NCI-H524 treated with DMSO at 0.1 percent for 48 hours (cell line): ENCODE results near the gene AK5.

ENCODE experiments used
- DNase-seq: peaks from one replicate; lab custom pipeline; 2025; lab: John Stamatoyannopoulos, UW

The AK5 gene

DNA sequence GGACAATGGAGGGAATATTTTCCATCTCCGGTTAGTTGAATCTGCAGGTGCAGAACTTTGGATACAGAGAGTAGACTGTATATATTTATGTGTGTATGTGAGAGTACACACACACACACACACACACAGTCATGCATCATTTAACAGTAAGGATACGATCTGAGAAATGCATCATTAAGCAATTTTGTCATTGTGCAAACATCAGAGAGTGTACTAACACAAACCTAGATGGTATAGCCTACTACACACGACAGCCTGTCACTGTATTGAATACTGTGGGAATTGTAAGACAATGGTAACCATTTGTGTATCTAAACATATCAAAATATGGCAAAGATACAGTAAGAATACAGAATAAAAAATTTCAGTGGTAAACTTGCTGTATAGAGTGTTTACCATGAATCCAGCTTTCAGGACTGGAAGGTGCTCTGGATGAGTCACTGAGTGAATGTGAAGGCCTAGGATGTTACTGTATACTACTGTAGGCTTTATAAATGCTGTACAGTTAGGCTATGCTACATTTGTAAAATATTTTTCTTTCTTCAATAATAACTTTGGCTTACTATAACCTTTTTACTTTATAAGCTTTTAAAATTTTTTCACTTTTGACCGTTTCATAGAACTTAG is 262.1 kb downstream of the AK5 start:
- DNase-seq = no peak

DNA sequence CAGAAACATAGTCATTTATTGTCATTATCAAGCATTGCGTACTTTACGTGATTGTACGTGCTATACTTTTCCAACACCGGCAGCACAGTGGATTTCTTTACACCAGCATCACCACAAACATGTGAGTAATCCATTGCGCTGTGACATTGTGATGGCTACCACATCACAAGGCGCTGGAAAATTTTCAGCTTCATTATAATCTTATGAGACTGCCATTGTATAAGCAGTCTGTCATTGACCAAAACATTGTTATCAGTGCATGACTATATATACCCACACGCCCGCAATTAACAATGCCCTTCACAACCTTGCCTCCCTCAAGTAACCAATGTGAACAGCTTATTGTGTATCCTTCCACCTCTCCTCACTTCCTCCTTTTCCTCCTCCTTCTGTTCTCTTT is 263.0 kb downstream of the AK5 start:
- DNase-seq = no peak

DNA sequence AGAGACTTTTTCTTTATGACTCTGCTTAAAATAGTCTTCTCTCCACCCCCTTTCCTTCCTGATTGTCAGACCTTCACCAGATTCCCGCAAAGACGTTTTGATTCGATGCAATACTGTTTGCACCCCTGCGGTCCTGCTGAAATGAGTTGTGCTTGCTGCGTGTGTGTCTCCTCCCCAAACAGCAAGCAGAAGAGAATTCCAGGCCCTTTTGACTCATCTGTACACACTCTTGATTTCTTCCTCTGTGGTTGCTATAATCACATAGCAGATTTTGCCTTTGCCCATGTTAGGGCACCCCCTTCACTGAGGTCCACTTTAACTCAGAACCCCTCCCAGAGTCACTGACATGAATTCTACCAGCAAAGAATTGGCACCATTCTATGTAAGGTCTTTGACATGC is 264.2 kb downstream of the AK5 start:
- DNase-seq = no peak

DNA sequence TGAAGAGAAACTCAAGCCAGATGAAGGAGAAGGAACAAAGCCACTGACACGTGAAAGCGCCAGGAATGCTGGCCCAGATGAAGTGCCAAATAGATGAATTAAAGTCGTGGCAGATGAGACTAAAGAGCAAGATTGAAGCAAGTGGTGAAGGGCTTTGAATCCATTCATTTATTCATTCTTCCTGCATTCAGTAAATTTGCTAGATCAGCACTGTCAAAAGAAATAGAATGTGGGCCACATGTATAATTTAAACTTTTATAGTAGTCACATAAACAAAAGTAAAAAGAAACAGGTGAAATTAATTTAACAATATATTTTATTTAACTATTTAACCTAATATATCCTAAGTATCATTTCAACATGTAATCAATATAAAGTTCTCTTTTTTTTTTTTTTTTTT is 265.1 kb downstream of the AK5 start:
- no peak for DNase-seq

DNA sequence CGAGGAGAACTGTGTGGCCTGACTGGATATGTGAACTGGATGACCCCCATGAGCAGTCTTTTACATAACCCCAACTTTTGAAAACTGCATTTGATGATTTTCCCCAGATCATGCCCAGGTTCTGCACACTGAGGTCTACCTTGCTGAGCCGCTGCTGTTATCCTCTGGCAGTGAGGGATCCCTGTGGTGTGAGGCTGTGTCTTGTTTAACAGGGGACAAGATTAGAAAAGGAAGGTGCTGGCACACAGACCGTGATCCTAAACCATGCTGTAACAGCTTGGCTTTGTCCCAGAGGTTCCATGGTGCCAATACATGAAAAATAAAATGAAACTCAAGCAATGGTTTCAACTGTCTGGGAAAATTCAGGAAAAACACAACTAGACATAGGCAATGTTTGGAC is 266.5 kb downstream of the AK5 start:
- no peak for DNase-seq

DNA sequence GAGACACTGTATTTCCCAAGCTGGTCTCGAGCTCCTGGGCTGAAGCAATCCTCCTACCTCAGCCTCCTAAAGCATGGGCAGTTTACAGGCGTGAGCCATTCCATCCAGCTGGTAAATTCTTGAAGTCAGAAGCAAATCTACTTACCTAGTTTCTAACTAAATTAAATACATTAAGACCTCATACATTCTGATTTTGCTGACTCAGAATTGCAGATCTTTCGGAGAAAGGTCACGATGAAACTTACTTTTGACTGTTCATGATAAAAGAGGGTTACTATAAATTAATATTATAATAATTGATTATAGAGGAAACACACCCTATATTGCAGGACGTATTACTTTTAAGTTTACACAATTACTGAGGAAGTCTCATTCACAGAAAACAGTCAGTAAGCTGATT is 268.3 kb downstream of the AK5 start:
- DNase-seq = no peak

DNA sequence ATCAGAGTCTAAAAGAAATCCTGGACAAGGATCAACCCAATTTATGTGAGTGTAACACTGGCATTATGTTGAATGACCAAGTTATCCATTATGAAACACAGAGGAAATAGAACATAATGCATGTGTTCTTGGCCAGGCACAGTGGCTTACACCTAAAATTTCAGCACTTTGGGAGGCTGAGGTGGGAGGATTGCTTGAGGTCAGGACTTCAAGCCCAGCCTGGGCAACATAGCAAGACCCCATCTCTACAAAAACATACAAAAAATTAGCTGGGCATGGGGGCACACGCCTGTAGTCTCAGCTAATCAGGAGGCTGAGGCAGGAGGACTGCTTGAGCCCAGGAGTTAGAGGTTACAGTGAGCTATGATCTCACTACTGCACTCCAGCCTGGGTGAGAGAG is 270.8 kb downstream of the AK5 start:
- no peak for DNase-seq

DNA sequence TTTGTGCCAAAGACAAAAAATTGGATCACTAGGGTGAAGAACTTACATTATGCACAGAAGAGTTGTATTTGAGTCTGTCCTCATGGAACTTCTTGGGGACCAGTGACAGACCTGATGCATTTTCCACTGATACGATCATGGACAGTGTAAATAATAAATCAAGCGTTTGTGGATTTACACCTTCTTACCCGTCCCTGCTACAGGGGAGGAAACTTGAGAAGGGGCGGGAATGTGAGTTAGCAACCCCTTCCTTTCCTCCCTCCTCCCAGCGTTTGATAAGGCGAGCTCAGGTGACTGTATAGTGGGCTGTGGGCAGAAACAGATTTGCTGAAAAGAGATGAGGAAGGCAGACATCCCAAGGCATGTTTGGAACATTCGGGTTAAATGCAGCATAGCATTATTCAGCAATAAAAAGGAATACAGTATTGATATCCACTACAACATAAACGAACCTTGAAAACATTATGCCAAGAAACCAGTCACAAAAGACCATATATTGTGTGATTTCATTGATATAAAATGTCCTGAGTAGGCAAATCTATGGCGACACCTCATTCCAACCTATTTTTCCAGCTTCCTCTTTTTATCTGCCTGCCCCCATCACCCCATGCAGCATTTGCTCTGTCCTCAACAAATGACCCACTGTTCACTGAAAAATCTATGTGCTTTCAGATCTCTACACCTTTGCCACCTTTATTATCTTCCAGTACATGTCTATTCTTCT is 271.9 kb downstream of the AK5 start:
- DNase-seq = no peak

DNA sequence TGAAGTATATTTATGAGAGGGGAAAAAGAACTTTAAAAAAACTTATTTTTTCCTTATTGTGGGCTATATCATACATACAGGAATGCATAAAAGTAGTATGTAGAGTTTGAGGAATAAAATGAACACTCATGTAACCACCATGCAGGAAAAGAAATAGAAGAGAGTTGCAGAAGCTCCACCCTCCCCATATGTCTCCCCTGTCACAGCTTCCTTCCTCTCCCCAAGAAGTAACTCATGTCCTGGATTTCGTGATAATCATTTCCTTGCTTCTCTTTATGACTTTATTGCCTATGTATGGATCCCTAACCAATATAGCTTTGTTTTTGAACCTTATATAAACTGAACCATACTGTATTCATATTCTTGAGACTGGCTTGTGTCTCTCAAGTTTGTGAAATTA is 274.2 kb downstream of the AK5 start:
- no peak for DNase-seq

DNA sequence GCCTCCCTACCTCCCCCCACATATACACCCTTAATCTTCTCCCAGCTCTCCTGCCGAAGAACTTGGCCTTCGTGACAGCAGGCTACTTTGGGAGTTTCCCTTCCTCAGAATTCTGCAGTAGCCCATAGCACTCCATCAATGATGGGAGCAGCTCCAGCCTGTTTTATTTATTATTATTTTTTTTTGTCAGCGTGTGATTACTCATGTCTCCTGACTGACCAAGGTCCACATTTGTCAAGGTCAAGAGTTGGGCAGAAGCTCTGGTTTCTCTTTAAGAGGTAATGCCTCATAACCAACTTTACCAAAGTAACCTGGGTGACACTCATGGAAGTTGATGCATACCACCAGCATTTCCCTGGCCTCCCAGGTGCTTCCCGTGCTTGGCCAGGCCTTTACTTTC is 275.2 kb downstream of the AK5 start:
- DNase-seq = no peak

DNA sequence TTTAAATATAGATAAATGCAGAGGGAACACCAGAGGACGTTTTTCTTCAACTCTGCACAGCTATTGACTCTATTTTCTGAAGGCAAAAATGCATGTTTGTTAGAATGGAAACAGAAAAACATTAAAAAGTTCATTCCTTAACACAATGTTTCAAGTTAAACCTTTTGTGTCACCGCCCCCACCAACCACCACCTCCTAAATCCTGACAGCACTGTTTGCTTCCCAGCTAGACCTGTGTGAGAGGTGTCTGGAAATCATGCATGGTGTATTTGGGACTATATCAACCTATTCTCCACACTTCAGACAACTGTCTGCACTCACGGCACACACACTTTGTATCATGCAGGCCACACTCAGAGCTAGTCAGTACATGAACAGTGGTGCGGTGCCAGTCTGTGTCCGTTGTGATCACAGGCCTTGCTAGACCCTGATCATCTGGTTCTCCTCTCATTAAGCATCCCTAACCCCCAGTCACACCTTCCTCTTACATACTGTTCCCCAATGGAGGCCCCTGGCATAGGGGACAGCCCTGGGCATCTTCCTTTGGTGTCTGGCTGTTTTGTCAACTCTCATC is 276.9 kb downstream of the AK5 start:
- DNase-seq = no peak

DNA sequence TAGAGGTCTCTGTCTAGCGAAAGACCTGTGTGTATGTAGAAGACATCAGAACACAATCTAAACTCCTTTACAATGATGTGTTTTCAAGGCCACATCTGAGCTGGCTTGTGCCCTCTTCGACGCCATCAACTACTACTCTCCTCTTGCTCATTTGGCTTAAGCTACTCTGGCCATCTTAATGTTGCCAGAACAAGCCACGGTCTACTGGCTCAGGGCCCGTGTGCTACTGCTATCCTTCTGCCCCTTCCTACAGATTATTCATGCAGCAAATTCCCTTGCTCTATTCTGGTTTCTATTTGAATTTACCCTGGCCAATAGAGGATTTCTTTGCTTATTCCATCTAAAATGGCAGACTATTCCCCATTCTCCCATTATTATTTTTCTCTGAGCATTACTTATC is 278.9 kb downstream of the AK5 start:
- no peak for DNase-seq

DNA sequence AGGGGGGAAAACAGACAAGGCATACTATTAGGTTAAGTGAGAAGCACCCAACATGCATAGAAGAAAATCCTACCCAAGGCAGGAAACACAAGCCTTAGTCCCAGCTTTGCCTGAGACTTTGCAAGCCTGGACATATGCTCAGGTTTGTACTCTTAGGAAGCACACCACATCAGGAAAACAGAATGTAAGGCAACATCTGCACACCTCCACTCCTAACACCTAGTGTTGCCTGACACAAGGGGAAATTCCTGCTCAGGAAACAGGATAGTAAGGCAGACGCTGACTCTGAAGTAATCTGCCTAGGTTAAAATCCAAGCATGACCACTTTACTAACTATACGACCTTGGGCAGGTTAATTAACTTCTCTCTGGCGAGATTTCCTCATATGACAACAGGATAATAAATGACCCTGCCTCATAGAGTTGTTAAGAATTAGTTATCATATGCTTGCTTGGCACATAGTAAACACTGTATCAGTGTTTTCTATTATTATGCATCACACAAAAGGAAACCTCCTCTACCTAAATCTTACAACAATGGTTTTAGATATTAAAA is 280.9 kb downstream of the AK5 start:
- DNase-seq = no peak

DNA sequence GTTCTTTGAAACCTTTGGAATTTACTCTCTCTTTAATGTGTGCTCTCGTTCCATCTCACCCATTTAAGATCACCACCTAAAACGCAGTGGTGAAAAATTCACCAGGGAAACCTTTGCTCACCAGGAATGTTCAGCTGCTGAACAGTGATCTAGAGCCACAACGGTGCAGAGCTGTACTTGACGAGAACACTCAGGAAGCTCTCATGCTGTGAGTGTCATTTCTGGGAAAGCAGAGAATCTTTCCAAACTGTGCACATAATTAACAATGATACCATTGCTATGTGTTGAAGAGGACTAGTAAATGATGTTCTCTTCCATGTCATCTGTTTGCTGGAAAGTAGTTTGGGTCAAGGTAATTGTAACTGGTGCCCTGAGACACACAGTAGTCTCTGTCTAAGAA is 283.5 kb downstream of the AK5 start:
- DNase-seq = no peak

DNA sequence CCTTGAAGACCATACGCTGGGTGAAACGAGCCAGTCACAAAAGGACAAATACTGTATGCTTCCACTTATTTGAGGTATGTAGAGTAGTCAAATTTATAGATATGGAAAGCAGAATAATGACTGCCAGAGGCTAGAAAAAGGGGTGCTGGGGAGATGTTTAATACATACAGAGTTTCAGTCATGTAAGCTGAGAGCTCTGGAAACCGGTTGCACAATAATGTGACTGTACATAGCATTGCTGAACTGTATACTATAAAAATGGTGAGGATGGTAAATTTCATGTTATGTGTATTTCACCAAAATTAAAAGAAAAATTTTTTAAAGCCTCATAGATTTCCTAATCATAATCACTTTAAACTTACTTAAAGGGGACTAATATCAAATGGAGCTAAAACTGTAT is 289.8 kb downstream of the AK5 start:
- DNase-seq = no peak

DNA sequence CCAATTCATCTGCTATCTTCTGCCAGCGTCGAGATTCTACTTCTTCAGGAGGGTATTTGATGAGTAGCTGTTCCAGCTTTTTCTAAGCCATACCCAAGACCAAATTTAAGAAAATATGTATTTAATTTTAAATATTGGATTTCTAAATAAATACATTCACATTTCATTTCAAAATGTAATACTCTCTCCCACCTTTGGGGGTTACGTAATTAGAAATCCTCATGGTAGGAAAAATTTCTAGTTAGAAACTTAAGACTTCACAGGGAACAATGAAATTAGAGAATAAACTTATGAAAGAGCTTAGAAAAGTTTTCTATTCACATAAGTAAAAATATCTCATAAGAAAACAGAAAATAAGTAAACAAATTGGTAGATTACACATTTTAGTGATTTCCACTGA is 297.7 kb downstream of the AK5 start:
- DNase-seq = no peak

DNA sequence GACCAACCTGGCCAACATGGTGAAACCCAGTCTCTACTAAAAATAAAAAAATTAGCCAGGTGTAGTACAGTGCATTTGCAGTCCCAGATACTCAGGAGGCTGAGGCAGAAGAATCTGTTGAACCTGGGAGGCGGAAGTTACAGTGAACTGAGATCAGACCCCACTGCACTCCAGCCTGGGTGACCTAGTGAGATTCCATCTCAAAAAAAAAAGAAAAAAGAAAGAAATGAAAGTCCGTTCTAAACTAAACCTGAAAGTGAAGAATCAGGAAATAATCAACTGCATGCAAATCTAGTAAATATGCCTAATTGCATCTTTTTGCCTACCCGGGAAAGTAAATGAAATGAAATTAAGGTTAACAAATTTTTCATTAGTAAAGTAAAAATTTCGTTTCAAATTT is 301.1 kb downstream of the AK5 start:
- no peak for DNase-seq

DNA sequence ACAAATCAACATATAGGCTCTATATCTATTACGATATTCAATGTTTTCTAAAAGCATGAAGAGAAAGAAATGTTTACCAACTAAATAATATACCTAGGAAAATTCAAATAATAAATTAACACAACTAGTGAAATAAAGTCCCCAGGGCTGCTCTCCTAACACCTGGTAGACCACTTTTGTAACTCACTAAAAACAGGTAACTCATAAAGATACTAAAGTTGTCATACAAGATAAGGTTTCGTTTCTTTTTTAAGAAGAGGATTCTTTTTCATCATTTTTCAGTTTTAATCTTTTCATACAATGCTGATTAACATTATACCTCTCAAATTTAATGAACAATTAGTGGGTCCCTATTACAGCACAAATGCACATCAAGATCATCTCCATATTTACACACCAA is 301.7 kb downstream of the AK5 start:
- DNase-seq = no peak

DNA sequence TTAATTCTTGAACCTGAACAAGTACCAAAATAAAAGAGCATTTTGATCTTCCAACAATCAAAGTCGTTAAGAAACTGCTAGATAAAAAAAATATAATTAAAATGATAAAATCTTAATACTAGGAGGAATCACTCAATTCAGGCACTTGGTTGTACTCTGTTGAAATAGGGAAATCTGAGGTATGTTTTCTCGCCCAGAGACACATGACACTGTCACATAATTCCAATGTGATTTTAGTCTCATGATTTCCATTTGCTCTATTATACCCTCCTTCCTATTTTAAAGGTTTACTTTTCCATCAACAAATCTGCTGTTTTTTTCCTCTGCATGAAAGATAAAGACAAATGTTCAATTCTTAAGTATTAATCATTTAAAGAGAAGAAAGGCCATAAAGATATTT is 303.1 kb downstream of the AK5 start:
- DNase-seq = no peak

DNA sequence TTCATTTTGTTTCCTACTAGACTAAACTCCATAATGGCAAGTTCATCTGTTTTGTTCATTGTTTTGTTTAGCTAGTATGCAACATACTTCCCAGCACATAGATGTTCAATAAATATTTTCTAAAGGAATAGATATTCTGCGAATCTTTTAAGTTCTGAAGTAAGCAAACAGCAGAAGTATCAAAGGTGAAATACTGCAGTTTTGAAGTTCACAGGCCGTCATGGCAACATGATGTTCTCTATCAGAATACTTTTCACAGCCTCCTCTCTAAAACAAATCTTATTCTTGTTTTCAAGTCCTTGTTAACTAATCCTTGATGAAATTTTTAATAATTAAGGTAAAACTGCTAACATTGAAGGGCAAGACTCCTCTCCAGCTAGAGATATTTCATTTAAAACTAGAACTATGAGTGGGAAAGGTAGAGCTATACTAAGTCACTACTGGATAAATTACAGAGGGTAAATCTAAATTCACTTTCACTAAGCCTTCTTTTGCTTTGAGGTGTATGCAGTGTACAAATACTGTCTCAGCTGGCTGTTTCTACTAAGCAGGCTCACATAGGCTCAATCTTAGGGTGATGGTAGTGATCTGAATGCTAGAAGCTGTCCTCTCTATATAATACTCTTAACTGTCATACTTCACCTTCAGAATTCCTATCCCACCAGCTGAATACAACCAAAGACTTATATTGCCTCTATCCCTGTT is 303.9 kb downstream of the AK5 start:
- no peak for DNase-seq

DNA sequence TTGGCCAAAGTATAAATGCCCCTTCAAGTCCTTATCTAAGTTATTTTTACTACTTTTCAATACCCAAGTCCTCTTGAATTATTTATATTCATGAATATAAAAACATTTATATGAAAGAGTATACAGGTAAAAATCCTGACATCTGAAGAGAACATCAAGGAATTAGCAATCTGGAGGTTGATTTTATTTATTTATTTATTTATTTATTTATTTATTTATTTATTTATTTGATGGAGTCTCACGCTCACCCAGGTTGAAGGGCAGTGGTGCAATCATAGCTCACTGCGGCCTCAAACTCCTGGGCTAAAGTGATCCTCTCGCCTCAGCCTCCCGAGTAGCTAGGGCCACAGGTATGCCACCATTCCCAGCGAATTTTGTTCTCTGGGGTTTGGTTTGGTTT is 307.4 kb downstream of the AK5 start:
- no peak for DNase-seq

DNA sequence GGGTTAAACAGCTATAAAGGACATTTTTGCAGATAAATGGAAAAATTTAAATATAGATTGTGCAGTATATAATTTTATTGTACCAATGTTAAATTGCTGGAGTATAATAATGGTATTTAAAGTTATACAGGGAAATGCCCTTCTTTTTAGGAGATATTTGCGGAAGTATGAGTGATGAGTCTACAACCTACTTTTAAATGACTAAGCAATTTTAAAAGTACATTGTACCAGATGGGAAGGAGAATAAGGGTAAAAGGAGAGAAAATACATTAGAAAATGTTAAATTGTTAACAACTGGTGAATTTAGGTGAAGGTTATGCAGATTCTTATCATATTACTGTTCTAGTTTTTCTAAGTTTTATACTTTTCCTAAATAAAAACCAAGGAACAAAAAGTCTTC is 308.8 kb downstream of the AK5 start:
- no peak for DNase-seq

DNA sequence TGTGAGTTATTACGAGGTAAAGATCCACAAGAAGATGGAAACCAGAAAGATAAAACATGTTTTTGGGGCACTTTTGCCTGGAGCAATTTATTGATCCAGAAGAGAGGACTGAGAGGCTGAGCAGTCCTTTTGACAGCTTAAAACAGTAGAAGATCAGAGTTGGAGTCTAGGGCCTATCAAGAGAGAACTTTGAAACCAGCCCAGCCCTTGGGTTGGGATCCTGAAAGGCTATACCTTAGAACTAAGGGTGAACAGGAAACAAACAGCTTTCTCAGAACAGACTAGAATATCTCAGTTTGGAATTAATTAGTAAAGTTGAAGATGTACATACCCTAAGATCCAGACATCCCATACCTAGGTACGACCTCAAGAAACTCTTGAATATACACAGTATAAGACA is 311.1 kb downstream of the AK5 start:
- no peak for DNase-seq
